GM23338 (cell line): ENCODE measurements around the gene ERC2. TPM values are rescaled to one million over a fixed set of nuclear protein-coding genes. Genes with fewer than 3 reads are reported as not detected.

Experiments
- CREB1 ChIP-seq: fragments of 250-450 bp; sonication (Bioruptor Pico); IDR thresholded peaks from 2 replicates; pipeline ENCODE4 v1.5.0; 2020; ENCODE audit warnings: low read depth, mild to moderate bottlenecking, moderate library complexity
- ETS1 ChIP-seq: IDR thresholded peaks from 2 replicates; pipeline ENCODE4 v1.6.1; 2016; ENCODE audit warnings: antibody characterized with exemption
- EZH2 ChIP-seq: fragments of 200-600 bp; sonication (generic); IDR thresholded peaks from one replicate; pipeline ENCODE4 v1.8.0; 2017; ENCODE audit warnings: antibody characterized with exemption, mild to moderate bottlenecking, low read depth; ENCODE audit not compliant: unreplicated experiment
- EZH2phosphoT487 ChIP-seq: fragments of 200-600 bp; sonication (generic); IDR thresholded peaks from one replicate; pipeline ENCODE4 v1.8.1; 2018; ENCODE audit warnings: antibody characterized with exemption; ENCODE audit not compliant: unreplicated experiment
- JUNB ChIP-seq: IDR thresholded peaks from one replicate; pipeline ENCODE4 v1.6.1; 2016; ENCODE audit warnings: antibody characterized with exemption; ENCODE audit not compliant: unreplicated experiment
- NANOG ChIP-seq: IDR thresholded peaks from 2 replicates; pipeline ENCODE4 v1.6.1; 2016; ENCODE audit warnings: antibody characterized with exemption, borderline replicate concordance
- POLR2AphosphoS5 ChIP-seq: IDR thresholded peaks from 2 replicates; pipeline ENCODE4 v1.6.1; 2016; ENCODE audit warnings: antibody characterized with exemption, low read depth
- REST ChIP-seq: IDR thresholded peaks from one replicate; pipeline ENCODE4 v1.6.1; 2018; ENCODE audit warnings: antibody characterized with exemption; ENCODE audit not compliant: unreplicated experiment
- ZNF114 ChIP-seq: fragments of 250-450 bp; sonication (Bioruptor Pico); IDR thresholded peaks from 2 replicates; pipeline ENCODE4 v1.5.0; 2020; ENCODE audit warnings: mild to moderate bottlenecking, moderate library complexity
- ZNF331 ChIP-seq: fragments of 250-450 bp; sonication (Bioruptor Pico); IDR thresholded peaks from 2 replicates; pipeline ENCODE4 v1.5.0; 2020; ENCODE audit warnings: low read depth, mild to moderate bottlenecking, moderate library complexity
- ZNF462 ChIP-seq: fragments of 250-450 bp; sonication (Bioruptor Pico); IDR thresholded peaks from 2 replicates; pipeline ENCODE4 v1.5.0; 2020; ENCODE audit warnings: mild to moderate bottlenecking, moderate library complexity
- polyA plus RNA-seq: library from polyadenylated mRNA; unstranded; fragments of >200 nt; fragmentation: Nextera tagmentation; extraction: Ambion mirVana; gene quantifications from 2 replicates; pipeline ENCODE4 v1.2.1, GENCODE V29; 2016
- total RNA-seq: library from RNA; depleted of rRNA; stranded (reverse); fragments of >200 nt; shearing (Covaris generic); gene quantifications from 2 replicates; pipeline ENCODE4 v1.2.3, GENCODE V29; 2014

Gene ERC2
- total and polyA plus RNA-seq, 2 experiments from 2014 or later = 11.8 to 13.7 TPM

GRCh38 chr3:55574671-55575070 lies 893.6 kb downstream of the ERC2 start (continued):
- TF ChIP-seq ZNF462 (CRISPR knock-in tag) = no peak
- TF ChIP-seq CREB1 (CRISPR knock-in tag) = no peak
- no peak for TF ChIP-seq JUNB
- no peak for TF ChIP-seq POLR2AphosphoS5
- no peak for TF ChIP-seq EZH2
- TF ChIP-seq ZNF114 (CRISPR knock-in tag) = no peak
- TF ChIP-seq REST = no peak
- no peak for TF ChIP-seq EZH2phosphoT487
- no peak for TF ChIP-seq ZNF331 (CRISPR knock-in tag)
- no peak for TF ChIP-seq NANOG
- TF ChIP-seq ETS1 = no peak
